RCC 7860 (cell line): ENCODE data around the gene KLHL42.
"Not testable (repeated sequence)": the region's sequence is repeated elsewhere in the genome, so short reads cannot be mapped to it uniquely, and the experiment has no call there.

Experiments used
- DNase-seq: peaks from one replicate; pipeline ENCODE4 v3.0.0-alpha.2; 2015; ENCODE audit warnings: low spot score
- FAIRE-seq: peaks from 2 replicates; lab custom pipeline; 2012; peaks lifted over from hg19 to GRCh38; lab: Jason Lieb, UNC

KLHL42 gene

DNA sequence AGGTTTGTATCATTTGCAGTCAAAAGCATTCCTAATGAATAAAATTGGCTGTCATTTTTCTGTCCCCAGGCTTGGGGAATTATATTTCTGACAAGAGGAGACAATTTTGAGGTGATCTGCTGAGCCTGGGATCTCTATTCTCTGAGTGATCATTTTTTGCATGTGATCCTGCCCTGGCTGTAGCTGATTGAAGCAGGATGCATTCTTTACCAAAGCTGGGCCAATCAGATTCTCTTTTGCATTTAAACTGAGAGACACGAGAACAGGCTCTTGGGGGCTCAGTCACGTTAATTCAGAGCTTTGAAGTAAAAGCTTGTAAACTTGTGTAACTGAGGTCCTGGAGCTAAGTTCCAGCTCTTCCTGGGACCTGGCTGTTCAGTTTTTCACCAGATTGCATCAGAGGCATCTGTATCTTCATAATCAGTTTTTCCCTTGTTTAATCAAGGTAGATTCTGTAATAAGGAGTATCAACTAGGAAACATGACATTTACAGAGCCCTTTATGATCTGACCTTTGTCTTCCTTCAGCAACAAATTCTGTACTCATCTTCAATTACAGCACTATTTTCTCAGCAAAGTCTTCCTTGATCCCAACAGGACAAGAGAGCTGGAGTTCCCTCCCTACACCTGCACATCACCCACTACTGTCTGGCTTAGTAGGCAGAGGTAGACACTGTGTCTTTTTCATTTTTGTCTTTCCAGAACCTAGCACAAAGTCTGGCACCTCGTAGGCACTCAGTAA, 35.0 kb downstream of the KLHL42 start:
- DNase-seq = no peak
- FAIRE-seq = no peak

DNA sequence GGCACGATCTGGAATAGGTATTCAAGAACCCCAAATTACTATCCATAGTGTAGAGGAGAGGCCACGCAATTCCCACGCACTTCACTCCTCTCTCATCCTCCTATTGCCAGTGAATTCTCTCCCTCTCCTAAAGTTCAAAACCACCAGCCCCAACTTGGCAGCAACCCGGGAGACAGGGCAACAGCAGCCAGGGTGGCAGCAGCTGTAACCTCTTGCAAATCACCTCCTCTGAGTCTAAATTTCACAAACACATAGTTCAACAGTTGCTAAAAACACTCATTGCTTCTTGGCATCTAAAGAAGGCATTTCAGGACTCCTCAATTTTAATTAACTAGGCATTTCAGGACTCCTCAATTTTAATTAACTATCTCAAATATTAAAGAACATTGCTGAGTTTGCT, 37.7 kb downstream of the KLHL42 start:
- FAIRE-seq = no peak
- DNase-seq = no peak

DNA sequence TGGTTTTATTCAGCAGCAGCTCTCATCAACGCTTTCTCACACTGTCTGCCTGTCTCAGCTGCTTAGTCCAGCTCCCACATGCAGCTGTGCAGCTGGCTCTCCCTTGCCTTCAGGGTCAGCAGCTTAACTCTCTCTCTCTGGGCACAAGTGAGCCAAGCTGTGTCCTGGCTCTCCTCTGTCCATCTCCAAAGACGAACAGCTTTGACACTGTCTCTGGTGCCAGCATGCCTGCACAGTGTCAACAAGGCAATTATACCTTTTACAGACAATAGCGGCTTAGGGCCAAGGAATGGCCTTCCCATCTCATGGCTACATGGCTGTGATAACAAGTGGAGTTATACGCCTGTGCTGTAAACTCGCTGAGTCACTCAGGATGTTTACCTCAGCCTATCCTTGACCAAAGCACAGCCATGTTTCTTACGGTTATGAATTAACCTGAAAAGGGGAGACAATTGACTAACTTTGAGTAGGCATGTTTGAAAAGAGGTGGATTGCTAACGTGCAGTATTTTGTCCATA, 38.4 kb downstream of the KLHL42 start:
- no peak for FAIRE-seq
- no peak for DNase-seq

DNA sequence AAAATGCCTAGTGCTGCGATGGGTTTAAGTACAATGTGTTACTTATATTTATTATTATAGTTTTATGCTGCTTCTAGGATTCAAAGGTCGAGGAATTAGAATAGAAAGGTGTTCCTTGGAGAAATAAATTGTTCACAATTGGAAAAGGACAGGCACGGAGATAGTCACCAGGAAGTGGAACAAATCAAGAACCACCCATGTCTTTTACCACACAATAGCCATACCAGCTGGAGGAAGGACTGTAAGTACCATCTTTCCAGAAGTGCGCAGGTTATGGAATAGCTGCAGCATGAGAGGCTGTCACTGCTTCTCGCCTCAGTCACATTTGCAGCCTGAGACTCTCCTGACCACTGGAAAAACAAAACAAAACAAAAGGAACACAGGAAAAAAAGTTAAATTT, 40.5 kb downstream of the KLHL42 start:
- DNase-seq (no peak), FAIRE-seq (no peak)

DNA sequence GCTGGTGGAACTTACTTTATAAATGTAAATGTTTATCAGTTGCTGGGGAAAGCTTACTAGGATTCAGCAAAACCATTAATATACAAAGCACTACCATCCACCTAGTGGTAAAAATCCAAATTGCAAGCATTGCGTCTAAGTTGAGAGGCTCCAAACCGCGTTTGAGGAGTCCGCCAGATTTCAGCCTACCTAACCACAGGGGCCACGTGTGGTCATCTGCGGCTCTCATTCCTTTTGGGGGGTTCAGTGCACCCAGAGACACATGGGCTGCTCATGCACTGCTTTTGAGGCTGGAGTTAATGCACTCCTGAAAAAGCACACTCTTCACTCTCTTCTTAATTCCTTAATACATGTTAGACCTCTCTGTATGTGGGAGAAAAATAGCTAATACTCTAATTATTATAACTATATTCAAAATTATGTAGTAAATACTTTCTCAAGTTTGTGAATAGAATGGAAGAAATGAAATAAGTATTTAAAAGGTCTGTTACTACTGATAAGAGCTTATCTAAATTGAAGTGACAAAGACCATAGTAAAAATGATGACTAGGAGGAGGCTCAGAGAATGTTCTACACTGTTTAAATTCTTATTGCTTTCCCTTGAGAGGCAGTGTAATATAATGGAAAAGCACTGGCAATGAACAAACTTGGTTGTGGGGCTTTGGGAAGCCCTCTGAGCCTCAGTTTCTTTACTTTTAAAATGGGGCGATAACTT, 41.4 kb downstream of the KLHL42 start:
- peak; percentile 12 for FAIRE-seq
- peak; percentile 51 for DNase-seq

DNA sequence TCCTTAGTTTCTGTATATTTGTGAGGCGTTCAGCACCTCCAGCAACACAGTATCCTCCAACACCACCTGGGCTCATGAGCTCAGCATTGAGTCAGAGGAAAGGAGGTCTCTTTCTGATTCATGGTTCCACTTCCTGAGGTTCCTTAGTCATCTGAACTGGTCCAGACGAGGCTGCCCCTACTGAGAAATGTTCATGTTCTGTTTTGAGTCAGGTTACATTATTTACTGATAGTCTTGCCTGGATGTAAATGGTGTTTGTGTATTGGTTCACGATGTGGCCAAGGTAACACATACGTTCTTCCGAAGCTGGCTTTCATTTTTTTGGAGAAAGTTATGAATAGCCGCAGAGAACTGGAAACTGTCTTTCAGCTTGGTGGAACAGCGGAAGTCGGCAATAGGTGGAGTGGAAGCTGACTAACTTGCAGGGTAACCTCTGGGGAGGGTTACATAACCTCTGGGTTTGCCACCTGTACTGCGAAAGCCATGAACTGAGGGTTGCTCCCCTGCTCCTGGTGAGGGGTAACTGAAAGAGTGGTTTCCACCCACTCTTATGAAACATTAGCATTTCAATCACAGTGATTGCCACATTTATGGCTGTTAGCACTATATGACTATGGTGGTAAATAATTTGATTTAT, 42.2 kb downstream of the KLHL42 start:
- FAIRE-seq (no peak), DNase-seq (peak; percentile 69)

DNA sequence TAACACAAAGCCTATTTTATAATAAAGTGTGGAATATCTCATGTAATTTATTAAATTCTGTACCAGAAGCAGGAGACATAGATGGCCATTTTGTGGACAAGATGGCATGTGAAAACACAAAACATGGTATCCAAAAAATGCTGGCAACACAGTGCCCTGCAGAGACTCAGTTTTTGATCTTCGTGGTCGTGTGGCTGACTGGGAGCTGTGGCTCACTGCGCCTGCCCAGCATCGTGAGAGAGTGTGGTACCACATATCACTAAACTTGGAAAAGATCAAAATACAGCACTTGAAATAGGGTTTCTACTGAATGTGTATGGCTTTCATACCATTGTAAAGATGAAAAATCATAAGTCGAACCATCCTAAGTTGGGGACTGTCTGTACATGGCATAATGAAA, 43.0 kb downstream of the KLHL42 start:
- DNase-seq (no peak), FAIRE-seq (no peak)

DNA sequence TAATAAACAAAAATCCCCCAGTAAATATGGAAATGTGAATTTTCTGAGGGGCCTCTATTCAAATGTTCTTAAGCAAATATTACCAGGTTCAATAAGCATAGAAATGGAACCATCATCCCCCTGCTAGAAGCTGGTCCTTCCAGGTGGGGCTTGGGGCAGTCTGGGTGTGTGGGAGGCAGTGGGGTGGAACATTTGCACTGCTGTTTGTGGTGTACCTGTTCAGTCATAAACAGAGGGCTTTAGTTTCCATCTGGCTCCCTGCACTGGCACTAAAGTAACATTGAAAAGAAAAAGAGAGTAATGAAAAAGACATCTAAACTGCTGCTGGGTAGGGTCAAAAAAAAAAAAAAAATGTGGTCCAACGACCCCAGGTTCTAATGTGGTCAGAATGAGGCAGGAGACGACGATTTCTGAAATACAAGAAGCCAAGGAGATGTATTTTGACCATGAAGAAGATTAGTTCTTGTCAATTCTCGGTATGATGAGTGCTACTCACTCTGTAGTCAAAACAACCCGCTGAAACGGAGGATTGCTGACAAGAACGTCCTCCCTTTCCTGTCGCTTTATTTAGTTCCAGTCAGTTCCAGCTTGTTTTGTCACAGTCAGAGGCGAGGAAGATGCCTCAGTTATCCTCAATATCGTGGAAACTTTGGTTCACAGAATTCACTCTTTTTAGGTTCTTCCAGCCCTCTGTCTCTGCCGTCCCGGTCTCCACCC, 44.3 kb downstream of the KLHL42 start:
- DNase-seq (no peak), FAIRE-seq (no peak)

DNA sequence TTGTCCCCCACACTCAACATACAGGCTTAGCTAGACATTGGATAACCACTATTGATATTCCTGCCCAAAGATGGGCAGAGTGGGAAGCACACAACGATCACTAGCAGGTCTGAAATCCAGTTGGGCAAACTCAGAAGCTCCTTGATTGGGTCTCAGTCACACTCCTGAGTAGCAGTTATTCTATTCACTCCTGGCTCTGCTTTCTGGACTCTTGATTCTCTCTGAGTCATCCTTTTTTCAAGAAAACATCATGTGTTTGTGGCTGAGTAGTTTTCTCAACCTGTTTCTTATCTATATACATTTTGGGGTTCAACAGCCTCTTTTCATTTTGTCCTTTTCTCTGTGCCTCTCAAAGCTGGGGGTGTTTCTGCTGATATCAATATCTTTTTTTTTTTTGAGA, 46.0 kb downstream of the KLHL42 start:
- no peak for DNase-seq
- no peak for FAIRE-seq

DNA sequence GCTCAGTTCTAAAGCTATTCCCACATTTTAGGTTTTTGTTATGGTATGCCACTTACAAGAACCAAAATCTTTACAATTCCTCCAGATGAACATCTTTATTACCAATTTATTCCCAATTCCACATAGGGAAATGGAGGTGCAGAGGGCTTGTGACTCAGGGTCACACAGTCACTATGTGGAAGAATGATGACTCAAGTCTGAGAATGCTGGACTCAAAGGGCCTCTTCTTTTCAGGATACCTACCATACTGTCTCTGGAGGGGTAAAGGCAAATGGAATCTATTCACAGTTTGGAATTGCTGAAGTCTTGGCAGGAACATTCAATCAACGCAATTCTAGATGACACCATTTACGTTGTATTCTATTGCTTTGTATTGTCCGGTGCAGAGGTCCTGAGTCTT, 48.2 kb downstream of the KLHL42 start:
- no peak for DNase-seq
- FAIRE-seq = no peak

DNA sequence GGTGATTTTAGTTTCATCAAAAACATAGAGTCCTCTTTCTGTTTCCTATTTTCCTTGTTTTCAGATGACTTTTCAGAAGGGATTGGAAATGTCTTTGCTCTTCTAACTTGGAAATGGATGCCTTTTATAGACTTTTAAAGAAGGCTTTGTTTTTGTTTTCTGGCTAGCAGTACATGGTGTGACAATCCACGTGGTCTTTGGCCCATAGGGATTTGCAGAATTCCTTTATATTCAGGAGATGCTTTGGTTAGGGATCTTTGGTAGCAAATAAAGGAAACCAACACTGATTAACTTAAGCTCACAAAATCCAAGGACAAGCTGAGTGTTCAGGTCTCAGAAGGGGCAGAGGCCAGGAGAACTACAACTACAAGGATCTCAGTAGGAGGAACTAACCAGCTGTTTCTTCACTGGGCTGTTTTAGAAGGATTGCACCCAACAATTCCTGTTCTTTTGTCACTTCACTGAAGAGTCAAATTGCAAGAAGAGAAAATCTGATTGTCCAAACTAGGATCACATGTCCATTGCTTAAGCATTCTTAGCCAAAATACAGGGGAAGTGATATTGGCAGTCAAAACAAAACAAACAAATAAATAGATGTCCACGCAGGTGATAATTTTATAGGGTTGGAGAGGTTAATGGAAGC, 58.6 kb downstream of the KLHL42 start:
- FAIRE-seq (no peak), DNase-seq (no peak)

DNA sequence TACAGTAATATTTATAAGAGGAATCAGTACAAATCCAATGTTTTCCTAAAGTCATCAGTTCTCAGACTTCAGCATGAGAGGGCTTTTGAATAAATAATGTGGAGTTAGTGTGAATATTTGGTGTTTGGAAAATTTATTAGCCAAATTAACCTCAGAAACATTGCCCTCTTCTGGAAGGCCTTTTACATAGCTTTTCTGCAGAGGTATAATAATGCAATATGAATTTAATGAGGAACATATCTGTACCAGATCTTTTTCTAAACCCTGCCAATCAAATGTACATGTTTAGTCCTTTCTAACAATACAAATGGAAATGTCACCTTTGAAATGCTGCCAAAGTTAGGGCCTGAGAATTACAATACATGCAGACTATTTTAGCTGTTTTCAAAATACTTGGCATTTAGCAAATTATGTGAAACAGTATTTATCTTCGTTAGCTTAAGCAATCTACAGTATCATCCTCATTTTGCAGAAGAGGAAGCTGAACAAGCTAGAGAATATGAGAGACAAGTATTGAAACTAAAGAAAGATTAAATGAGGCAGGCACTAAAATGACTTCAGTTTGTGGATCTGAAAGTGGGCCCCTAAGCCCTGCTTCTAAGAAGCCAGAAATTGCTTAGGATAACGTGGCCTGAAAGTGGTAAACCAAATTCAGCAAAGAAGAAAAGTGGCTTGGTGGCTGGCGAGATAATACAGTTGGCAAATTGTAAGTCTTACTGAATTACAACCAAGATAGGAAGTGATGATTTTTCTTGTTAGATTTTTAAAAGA, 60.4 kb downstream of the KLHL42 start:
- DNase-seq = no peak

DNA sequence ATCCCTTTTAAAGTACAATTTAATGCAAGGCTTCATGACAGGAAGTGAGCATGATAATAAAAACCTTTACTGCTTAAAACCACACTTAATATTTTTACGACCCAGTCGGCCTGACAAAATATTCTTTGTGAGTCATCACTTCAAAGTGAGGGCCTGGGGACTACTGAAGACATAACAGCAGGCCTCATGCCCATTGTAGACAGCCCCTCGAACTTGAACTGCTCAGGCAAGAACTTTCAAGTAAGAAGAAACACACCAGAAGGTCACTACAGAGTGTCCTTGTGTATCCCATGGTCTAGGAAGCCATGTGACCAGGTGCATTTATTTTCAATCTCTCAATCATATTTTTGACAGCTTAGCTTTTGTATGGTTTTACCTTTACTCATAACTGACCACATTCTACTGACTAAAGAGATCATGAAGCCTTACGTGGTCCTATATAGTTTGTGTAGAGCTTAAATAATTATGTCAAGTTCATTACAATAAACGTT, 61.4 kb downstream of the KLHL42 start:
- DNase-seq (no peak), FAIRE-seq (no peak)

More for the DNA sequence above, 60.4 kb downstream of the KLHL42 start:
- no peak for FAIRE-seq

DNA sequence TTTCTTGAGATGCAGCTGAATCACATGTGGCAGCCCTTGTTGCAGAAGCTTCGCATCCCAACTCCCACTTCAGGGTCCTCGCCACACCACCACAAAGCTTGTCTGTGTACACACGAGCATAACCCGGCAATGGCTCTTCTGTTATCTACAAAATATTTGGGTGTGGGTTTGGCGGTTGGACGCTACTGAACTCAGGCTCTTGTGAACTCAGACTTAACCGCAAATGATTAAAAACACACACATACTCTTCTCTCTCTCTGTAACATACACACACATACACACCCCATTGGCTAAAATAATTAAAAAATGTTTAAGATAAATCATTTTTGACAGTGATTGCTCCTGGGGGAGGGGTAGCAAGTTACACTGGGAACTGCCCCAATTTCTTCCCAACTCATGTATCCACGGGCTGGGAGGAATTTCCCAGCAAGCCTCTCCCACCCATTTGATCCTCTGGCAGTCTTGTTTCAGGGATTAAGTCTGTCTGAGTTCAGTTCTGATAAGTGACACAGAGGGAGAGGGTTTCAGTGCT, 63.7 kb downstream of the KLHL42 start:
- DNase-seq (peak; percentile 64), FAIRE-seq (no peak)

DNA sequence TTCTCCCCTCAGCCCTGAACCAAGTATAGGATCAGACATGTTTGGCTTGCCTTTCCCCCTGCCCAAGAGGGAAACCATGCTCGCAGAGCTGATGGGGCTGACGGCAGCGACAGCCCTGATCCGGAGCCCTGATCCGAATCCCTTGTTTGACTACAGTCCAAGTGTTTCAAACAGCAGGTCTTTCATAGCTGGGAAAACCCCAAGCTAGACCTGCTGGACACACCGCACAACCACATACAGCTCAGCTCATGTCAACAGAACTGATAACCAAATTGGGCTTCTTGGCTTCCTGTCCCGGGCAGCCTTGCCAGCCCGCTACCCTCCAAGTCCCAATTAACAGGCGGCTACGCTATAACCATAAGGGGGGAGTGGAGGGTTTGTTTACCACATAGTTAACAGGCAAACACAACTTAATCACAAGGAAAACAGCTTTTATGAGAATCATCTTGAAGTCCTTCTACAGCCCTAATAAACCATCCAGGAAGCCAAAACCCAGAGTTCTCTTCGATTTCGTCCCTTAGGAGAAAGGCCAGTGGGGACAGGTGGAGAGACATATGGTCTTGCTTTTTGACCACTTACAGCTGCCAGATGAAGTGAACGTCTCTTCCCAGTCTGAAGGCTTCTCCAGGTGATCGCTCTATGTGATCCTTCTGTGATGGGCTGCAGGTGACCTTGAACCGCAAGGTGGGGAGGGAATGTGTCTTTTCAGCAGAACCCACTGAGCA, 64.5 kb downstream of the KLHL42 start:
- FAIRE-seq (no peak), DNase-seq (no peak)

DNA sequence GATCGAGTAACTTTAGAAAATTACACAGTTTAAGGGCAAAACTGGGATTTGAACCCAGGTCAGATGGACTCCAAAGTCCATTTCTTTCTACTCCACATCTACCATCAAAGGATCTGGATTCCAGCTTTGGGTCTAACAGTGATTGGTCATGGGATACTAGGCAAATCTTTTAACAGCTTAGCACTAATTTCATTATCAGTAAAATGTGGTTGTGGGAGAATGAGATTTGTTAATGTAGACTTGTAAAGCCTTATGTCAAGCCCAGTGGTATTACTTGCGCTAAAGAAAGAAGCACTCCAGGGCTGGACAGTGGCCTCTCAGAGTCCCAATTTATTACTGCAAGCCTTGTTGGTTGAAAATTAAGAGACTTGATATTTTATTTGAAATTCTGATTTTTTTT, 65.2 kb downstream of the KLHL42 start:
- no peak for DNase-seq
- FAIRE-seq = no peak

DNA sequence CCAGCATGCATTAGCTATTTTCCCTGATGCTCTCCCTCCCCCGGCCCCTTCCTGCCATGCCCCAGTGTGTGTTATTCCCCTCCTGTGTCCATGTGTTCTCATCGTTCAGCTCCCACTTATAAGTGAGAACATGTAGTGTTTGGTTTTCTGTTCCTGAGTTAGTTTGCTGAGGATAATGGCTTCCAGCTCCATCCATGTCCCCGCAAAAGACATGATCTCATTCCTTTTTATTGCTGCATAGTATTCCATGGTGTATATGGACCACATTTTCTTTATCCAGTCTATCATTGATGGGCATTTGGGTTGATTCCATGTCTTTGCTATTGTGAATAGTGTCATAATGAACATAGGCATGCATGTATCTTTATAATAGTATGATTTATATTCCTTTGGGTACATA, 65.7 kb downstream of the KLHL42 start:
- not testable (repeated sequence) for FAIRE-seq, DNase-seq

DNA sequence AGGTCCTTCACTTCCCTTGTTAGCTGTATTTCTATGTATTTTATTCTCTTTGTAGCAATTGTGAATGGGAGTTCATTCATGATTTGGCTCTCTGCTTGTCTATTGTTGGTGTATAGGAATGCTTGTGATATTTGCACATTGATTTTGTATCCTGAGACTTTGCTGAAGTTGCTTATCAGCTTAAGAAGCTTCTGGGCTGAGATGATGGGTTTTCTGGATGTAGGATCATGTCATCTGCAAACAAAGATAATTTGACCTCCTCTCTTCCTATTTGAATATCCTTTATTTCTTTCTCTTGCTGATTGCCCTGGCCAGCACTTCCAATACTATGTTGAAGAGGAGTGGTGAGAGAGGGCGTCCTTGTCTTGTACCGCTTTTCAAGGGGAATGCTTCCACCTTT, 67.3 kb downstream of the KLHL42 start:
- not testable (repeated sequence) for FAIRE-seq, DNase-seq

DNA sequence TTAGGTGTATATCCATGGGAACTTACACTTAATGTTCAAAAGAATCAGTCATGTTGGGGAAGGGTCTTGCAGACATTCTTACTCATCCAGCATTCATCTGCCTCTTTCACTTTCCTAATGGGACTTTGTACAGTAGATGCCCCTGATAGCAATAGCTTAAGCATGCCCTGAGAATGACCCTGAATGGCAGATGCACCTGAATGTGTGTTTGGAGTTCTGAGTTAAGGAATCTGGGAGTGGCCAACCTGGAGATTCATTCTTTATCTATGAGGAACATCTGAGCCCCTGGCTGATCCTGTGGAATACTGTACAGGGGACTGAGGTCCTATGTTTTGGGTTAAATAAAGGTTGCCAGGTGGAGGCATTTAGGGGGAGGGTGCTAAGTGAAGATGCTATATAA, 71.3 kb downstream of the KLHL42 start:
- DNase-seq (no peak), FAIRE-seq (no peak)
